ENCODE results near the gene HFE.
"Not testable (repeated sequence)": the region's sequence is repeated elsewhere in the genome, so short reads cannot be mapped to it uniquely, and the experiment has no call there.

HFE gene

DNA sequence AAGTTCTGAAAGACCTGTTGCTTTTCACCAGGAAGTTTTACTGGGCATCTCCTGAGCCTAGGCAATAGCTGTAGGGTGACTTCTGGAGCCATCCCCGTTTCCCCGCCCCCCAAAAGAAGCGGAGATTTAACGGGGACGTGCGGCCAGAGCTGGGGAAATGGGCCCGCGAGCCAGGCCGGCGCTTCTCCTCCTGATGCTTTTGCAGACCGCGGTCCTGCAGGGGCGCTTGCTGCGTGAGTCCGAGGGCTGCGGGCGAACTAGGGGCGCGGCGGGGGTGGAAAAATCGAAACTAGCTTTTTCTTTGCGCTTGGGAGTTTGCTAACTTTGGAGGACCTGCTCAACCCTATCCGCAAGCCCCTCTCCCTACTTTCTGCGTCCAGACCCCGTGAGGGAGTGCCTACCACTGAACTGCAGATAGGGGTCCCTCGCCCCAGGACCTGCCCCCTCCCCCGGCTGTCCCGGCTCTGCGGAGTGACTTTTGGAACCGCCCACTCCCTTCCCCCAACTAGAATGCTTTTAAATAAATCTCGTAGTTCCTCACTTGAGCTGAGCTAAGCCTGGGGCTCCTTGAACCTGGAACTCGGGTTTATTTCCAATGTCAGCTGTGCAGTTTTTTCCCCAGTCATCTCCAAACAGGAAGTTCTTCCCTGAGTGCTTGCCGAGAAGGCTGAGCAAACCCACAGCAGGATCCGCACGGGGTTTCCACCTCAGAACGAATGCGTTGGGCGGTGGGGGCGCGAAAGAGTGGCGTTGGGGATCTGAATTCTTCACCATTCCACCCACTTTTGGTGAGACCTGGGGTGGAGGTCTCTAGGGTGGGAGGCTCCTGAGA lies at the start of gene HFE:
Gene HFE (plus strand): TSS at position 146 of the 832 bp plus-strand sequence. CDS start 12 bp downstream, at position 158.
- FAIRE-seq: no peak

GRCh38 chr6:26041946-26042345 lies 45.3 kb upstream of the HFE start:
- FAIRE-seq: no peak

GRCh38 chr6:26043384-26044139 lies 43.7 kb upstream of the HFE start:
- peak; percentile 98 for FAIRE-seq

- FAIRE-seq: no peak
Observed at GRCh38 chr6:26044140-26045064, 42.8 kb upstream of the HFE start.

DNA sequence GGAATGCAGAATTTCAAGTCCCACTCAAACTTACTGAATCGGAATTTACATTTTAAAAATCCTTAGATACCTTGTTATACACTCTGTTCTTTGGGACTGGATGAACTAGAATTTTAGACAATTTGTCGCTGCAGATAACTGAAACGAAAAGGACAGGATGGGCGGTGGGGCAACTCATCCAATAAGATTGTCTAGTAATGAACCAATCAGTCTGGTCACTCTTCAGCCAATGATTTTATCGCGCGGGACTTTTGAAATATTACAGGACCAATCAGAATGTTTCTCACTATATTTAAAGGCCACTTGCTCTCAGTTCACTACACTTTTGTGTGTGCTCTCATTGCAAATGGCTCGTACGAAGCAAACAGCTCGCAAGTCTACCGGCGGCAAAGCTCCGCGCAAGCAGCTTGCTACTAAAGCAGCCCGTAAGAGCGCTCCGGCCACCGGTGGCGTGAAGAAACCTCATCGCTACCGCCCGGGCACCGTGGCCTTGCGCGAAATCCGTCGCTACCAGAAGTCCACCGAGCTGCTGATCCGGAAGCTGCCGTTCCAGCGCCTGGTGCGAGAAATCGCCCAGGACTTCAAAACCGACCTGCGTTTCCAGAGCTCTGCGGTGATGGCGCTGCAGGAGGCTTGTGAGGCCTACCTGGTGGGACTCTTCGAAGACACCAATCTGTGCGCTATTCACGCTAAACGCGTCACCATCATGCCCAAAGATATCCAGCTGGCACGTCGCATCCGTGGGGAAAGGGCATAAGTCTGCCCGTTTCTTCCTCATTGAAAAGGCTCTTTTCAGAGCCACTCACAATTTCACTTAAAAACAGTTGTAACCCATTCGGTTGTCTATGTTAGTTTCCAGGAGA lies 41.9 kb upstream of the HFE start:
- peak; percentile 91 for FAIRE-seq

DNA sequence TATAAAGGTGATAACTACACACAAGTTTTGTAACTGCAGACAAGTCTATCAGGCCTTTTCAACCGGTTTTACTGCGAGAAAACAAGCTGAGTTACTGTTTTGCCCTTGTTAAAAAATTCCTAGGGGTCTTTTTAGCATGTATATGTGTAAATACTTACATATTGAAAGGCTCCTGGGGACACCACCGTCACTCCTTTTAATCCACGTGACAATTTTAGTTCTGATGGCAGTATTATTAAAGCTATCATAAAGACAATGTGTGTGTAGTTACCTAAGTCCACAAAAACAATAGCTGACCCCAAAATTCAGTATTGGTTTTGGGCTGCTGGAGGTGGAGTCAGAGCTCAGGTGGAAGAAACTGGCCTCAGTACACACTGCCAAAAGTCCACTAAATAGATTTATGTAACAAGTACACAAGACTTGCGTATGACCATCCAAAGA lies 41.3 kb upstream of the HFE start:
- no peak for FAIRE-seq

DNA sequence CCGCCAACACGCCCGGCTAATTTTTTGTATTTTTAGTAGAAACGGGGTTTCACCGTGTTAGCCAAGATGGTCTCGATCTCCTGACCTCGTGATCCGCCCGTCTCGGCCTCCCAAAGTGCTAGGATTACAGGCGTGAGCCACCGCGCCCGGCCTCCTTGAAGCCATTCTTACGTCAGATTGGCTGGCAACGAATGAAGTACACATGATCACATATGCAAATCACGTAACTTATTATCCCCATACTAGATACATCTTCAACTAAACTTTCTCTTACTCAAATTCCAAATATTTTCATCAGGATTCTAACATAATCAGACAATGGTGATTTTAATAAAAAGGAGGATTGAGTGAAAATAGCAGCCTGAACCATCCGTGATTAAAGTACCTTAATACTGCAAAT lies 39.9 kb upstream of the HFE start:
- FAIRE-seq: not testable (repeated sequence)

GRCh38 chr6:26048590-26048989 lies 38.6 kb upstream of the HFE start:
- no peak for FAIRE-seq

GRCh38 chr6:26051665-26052310 lies 35.4 kb upstream of the HFE start:
- no peak for FAIRE-seq

DNA sequence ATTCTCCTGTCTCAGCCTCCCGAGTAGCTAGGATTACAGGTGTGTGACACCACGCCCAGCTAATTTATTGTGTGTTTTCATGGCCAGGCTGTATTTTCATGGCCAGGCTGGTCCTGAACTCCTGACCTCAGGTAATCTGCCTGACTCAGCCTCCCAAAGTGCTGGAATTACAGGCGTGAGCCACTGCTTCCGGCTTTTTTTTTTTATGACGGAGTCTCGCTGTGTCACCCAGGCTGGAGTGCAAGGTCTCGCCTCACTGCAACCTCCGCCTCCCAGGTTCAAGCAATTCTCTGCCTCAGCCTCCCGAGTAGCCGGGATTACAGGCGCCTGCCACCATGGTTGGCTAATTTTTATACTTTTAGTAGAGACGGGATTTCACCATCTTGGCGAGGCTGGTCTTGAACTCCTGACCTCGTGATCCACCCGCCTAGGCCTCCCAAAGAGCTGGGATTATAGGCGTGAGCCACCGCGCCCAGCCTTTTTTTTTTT lies 34.4 kb upstream of the HFE start:
- not testable (repeated sequence) for FAIRE-seq

- FAIRE-seq: no peak
Observed at GRCh38 chr6:26053992-26054780, 33.0 kb upstream of the HFE start.

DNA sequence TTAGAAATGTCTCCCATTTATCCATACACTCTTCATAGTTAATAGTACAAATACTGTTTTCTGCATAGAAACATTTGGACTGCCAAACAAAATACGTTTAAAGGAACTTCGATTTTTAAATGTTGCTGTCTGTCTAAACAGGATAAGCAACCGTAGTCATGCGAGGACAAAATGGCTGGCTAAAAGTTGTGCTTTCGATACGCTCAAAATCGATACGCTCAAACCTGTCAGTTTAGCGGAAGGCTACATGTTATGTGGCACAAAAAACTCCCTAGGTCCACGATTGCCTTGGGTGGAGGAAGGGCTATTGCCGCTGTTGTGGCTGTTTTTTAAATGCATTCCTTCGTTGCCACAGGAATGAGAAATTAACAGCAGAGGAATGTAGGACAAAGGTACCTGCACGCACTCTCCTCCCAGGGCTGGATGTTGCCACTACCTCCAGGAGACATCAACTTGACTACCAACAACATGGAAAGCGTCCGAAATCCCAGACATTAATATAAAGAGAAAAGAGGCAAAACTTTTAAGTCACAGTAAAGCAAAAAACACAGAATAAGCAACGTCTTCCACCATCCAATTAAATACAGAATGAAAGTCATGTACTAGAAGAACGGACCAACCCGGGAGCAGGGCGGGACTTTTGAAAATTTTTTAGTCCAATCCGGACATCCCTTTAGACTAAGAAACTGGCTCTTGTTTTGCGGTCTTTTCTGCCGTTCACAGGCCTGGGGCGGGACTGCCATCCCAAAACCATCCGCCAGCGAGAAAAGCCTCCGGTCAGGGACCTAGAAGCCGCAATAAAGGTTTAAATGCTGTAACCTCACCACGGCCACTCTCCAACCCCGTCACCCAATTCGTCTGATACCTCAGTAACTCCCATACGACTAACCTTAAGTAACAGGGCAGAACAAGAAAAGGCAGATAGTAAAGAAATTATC lies 32.2 kb upstream of the HFE start:
- FAIRE-seq: peak; percentile 76

GRCh38 chr6:26055719-26056582 lies 31.3 kb upstream of the HFE start:
- no peak for FAIRE-seq

DNA sequence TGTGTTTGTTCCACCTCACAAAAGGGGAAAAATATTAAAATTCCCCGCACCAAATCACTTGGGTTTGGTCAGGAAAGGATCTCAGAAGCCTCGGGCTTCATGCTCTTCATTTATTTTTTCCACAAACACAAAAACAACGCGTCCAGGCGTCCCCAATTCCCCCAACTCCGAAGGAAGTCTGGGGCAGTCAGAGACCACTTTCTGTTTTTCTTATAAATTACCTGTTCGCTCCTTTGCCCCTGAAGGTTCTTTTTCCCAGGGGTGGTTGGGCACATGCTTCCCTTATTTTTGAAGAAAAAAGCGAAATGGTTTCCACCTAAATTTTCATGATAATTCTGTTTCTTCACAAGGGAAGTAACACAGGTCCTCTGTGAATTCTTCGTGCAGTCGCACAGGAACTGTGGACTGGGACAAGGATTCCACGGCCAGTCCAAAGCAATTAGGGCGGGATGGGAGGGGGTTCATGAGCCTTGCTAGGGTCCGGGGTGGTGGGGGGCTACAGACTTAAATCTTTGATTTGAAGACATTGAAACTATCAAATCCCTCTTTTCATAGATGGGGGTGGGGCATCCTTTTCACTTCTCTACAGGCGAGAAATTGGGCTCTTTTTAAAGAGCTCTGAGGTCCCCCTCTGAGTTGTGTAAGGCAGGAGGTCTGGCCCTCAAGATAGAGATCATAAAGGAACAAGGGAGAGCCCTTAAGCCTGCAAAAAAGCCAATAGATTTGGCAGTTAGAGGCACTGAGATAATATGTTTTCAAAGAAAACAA lies 30.5 kb upstream of the HFE start:
- FAIRE-seq: no peak

DNA sequence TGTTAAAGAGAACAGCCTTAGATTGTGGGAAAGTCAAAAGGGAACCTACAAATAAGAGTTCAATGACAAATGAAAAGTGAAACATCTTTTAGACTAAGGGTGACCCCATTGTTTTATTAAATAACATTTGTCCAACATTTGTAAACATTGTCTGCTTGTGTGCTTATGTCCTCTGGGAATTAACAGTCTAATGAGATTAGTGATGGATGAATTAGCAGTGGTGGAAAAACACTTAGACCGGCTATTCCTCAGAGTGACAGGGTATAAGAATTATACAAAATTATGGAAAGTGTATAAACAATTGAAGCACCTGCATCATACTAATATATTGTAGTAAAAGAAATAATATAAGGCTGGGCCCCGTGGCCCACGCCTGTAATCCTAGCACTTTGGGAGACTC lies 29.3 kb upstream of the HFE start:
- no peak for FAIRE-seq

GRCh38 chr6:26058477-26059033 lies 28.7 kb upstream of the HFE start:
- FAIRE-seq: not testable (repeated sequence)

DNA sequence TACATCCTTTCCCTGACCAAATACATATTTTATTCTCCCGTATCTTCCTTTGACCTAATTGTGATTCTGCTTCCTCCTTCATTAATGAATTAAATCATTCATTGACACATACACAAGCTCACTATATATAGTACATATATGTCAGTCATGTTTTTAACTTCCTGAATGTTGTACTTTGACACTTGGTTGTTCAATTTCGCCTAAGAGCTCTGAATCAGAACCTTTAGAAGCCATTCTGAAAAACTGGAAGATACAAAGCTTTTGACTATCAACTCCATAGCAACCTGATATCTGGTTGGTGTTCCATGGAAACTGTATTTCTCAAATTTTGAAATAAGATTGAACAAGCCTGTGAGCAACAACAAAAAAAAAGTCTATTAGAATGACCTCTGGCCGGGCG lies 27.3 kb upstream of the HFE start:
- no peak for FAIRE-seq

Measured in TTC549 (cell line).